HG02610 (cell line): ENCODE measurements around the gene SIRPB2.

Experiments
- ATAC-seq: cut with Tn5 transposase; IDR thresholded peaks from one replicate; pipeline ENCODE4 v1.9.1; 2021; ENCODE audit warnings: mild to moderate bottlenecking, moderate library complexity; ENCODE audit not compliant: unreplicated experiment

The SIRPB2 gene

DNA sequence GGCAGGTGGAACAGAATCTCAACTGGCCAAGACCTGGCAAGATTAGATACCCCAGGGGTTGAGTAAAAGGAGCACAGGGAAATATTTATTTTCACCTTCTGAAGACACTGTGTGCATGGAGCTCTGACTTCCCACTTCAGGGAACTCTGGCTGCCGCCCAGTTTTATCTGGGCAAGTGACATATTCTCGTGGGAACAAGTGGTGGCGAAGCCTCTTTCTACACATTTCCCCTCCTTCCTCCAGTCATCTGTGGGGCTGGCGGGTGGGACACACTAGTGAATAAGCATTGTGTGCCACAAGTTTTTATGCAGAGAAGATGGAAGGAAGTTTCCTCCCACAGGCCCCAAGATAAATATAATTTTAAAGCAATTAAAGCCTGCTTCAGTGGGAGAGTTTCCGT is 48.1 kb downstream of the SIRPB2 start:
- no peak for ATAC-seq

DNA sequence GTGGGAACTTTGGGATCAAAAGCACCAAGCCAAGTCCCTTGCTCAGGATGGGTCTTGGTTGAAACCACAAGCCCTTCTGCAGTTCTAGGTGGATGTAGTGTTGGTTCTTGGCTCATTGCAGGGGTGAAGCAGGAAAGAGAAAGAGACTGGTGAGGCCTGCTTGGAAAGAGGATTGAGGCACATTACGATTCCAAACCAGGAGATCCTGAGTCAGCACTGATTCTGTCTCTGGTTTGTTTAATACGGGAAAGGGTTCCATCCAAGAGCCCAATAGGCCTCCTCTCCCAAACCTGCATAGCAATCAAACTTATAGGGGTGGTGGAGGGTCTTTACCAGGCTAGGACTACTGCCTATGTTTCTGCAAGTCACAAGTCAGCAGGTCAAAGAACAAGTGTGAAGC is 48.9 kb downstream of the SIRPB2 start:
- ATAC-seq, result no peak

DNA sequence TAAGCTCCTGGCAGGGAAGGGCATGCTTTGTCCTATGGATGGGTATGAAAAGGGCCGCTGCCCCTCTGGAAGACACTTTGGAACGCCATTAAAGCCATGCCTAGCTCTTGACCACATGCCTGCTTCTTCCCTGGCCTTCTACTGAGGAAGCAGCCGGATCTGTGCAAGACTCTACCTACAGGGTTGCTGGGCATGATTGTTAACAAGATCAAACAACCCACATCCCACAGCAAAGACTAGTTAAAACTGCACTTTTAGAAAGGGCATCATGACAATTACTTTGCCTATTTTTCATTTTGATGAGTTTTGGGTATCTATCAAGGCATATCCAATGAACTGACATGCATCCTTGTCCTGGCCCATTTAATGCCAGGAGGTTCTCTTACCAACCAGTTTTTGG is 50.1 kb downstream of the SIRPB2 start:
- ATAC-seq, result no peak

DNA sequence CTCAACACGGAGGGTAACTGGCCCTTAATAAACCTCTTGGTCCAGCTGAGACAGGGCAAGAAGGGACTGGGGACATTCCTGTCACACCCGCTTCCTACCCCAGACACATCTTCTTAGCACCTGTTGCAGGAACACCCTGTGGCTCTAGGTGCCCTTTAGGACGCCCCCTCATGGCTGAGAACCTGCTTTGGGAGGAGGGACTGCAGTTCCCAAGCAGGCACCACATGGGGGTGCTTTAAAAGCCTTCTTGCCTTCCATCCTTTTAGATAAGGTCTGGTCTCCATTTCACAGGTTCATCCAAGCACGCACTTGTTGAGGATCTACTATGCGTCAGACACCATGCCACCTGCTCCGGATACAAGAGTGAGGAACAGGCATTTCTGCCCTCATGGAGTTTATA is 51.2 kb downstream of the SIRPB2 start:
- ATAC-seq, result no peak

DNA sequence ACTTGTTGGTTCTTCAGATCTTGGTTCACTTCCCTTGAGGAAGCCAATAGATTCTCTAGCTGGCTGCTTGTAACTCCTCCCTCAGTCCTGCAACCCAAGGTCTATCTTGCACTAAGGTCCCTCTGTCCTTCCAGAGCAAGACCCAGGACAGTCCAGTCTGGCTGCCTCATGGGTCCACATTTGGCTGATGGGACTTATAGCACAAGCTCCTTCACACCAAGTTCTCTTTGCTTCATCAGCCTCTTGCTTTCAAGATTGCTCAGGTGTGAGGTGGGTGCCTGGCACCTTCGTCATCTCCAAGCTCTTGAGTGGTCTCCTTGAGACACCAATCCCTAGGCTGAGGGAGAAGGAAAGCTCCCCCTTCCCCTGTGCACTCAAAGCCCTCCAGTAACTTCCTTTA is 52.9 kb downstream of the SIRPB2 start:
- no peak for ATAC-seq

DNA sequence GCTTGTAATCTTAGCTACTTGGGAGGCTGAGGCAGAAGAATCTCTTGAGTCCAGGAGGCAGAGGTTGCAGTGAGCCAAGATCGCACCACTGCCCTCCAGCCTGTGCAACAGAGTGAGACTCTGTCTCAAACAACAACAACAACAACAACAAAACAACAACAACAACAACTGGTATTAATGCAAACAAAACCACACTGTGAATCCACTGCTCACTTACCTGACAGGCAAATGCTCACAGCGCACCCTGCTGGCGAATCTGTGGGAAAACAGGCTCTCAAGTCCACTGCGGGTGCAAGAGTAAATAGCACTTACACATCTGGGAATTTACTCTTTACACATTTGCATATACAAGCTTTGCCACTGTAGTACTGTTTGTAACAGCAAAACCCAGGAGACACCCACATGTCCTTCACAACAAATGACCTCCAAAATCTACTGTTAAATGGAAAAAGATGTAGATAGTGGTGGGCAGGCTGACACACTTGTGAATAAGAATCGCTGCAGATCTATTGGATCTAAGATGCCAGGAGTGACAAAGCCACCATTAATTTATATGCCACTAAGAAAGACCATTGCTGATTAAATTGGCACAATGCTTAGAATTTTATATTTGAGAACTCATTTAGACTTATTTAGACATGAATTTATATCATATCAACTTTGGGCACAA is 53.9 kb downstream of the SIRPB2 start:
- ATAC-seq, result no peak

DNA sequence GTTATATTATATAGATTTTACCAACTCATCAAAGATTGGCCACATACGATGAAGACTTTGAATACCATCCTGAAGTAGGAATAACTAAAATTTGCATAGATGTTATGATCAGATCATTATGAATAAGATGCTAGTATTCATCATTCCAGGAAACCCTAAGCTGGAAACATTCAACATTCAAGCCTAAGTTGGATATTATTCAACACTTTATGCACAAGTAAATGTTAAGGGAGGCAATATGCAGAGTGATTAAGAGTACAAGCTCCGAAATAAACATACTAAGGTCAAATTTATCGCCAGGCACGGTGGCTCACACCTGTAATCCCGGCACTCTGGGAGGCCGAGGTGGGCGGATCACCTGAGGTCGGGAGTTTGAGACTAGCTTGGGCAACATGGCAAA is 55.0 kb downstream of the SIRPB2 start:
- ATAC-seq, result no peak

DNA sequence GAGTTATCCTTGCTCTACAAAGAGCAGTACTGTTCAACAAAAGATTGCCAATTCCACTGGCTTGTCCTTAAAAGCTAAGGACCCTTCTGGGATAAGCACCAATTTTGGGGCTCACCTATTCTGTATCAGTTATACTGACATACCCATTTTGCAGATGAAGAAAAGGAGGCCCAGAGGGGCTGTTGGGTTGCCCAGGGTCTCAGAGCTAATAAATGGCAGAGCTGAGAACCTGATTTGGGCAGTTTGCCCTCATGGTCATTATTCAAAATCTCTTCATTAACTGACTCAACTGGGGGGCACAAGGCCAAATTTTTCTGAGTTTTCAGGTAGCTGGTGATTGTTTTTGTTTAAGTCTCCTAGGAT is 55.9 kb downstream of the SIRPB2 start:
- no peak for ATAC-seq

DNA sequence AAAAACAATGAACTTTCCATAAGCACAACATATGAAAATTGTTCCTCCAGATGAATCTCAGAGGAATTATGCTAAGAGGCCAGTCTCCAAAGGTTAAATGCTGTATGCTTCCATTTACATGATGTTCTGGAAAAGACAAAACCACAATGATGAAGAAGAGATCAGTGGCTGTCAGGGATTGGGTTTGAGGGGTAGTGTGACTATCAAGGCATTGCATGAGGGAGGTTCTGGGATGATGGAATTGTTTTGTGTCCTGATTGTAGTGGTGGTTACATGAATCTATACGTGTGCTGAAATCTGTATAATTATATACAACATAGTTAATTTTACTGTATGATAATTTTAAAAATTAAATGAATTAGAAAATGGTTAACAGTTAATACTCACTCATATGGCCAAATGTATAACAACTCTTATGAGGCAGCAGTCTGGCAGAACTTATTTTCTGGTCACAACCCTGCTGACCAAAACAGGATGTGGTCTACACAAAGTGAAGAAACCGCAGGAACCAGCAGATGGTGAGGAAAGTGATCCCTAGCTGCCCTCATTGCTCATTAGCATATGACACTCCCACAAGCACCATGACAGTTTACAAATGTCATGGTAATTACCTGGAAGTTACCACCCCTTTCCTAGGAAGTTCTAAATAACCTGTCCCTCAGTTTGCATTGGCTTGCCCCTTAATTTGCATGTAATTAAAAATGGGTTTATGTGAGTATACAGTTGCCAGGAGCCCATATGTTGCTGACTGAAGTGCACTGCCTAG is 56.5 kb downstream of the SIRPB2 start:
- ATAC-seq, result peak; percentile 71

DNA sequence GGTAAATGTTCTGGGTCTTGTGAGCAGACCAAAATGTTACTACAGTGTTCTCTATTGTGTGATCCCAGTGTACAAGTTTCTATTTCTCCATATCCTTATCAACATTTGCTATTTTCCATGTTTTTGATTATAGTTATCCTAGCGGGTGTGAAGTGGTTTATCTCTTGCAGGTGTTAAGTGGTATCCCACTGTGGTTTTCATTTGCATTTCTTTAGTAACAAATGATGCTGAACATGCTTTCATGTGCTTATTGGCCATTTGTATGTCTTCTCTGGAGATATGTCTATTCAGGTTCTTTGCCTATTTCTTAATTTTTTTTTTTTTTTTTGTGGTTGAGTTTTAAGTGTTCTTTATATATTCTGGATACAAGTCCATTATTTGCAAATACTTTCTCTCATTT is 60.1 kb downstream of the SIRPB2 start:
- ATAC-seq, result no peak

DNA sequence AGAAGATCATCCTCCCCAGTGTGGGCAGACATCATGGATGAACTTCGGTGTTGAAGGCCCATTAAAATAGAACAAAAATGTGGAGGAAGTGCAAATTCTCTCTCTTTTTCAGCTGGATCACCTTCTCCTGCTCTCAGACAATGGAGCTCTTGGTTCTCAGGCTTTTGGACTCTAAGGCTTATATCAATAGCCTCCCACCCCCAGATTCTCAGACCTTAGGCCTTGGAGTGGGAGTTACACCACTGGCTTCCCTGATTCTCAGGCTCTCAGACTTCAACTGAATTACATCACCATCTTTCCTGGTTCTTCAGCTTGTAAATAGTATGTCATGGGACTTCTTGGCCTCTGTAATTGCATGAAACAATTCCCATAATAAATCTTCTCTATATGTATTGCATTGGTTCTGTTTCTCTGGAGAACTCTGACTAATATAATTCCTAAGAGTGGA is 61.2 kb downstream of the SIRPB2 start:
- no peak for ATAC-seq

DNA sequence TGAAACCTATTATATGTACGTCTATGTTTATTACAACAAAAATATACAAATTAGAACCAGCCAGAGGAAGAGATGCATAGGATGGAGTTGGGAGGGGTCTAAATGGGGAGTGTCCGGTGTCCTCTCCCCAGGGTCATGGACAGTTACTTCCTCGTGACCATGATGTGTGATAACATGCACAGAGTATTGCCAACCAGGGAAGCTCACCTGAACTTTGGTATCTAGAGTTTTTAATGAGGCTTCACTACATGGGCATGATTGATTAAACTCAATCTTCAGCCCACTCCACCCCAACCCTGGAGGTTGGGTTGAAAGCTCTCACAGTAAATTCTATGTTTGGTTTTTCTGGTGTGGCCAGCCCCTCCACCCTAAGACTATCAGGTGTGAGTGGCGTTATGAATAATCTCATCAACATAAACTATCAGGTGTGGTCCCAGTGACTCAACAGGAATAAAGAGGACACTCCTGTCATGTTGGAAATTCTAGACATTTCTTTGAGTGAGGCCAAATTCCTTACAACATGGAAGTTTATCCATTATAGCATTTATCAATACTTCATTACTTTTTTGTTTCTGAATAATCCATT is 62.0 kb downstream of the SIRPB2 start:
- no peak for ATAC-seq

DNA sequence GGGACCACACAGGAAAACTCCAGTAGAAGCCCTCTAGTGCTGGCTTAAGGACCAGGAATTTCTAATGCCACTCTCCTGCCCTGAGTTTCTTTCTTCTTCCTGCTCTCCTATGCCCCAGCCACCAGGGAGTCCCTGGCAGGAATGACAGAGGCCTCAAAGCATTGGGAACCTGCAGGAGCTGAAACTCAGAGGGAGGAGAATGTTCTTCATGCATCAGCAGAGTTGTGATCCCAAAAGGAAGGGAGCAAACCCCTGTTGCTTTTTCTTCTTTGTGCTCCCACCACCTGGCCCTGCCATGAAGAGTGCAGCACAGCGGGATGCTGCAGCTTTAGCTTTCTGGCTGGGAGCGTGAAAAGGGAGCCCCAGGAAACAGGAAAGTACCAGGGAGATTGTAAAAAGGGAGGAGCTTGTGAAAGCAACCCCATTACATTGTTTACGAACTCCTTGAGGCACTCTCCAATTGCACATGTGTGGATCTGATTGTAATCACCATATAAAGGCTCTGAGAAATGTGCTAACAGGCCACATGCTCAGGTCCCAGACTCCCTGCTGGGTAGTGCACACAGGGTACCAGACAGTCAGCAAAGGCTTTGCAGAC is 63.7 kb downstream of the SIRPB2 start:
- no peak for ATAC-seq

DNA sequence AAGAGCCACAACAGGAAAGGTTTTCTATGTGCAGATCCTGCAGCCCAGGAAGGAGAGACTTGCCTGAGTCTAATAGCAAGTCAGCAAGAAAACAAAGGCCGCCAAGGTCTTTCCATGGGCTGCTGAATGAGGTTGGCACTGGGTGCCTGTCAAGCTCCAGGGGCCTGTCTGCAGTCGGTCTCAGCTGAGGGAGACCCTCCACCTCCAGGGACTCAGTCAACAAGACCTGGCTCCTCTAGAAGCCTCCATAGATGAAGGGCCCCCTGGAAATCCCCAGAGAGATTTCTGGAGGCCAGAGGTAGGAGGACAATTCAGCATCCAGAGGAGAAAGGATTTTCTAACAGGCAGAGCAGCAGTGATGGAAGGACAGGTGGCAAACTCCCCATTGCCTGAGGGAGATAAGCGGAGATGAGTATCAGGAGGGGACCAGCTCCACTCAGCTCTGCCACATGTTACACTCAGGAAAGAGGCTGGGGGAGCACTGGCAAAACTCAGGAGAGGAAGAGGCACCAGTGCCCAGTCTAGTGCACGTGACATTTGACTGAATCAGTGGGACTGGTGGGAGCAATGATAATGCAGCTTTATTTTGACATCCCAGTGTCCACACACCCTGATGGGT is 64.9 kb downstream of the SIRPB2 start:
- ATAC-seq, result no peak
